Omental fat pad (tissue), 4 donors: ENCODE measurements around the gene NFIB. TPM values are rescaled to one million over a fixed set of nuclear protein-coding genes. Genes with fewer than 3 reads are reported as not detected.

Experiments
- ATAC-seq: fragments of 150-250 bp; one replicate; pipeline ENCODE4 v1.9.1; 2016; ENCODE audit warnings: mild to moderate bottlenecking, moderate library complexity; ENCODE audit not compliant: low FRiP score
- DNase-seq: peaks from one replicate; pipeline ENCODE4 v3.0.0-alpha.2; 2019; ENCODE audit warnings: low spot score
- CTCF ChIP-seq, 3 donors: fragments of 450-650 bp; IDR thresholded peaks; one replicate each; pipeline ENCODE4 v1.5.1; 2016 to 2017; ENCODE audit warnings: antibody characterized with exemption in 3 of 3, mild to moderate bottlenecking in 3 of 3, moderate library complexity in 2 of 3
- total RNA-seq, 4 donors: library from RNA; depleted of rRNA; stranded (reverse); fragments of >200 nt; gene quantifications; one replicate each; pipeline ENCODE4 v1.1.0, GENCODE V29; 2016

Gene NFIB
- total RNA-seq, 4 donors from 2014 or later = 55.1 to 265 (median 106) TPM

DNA sequence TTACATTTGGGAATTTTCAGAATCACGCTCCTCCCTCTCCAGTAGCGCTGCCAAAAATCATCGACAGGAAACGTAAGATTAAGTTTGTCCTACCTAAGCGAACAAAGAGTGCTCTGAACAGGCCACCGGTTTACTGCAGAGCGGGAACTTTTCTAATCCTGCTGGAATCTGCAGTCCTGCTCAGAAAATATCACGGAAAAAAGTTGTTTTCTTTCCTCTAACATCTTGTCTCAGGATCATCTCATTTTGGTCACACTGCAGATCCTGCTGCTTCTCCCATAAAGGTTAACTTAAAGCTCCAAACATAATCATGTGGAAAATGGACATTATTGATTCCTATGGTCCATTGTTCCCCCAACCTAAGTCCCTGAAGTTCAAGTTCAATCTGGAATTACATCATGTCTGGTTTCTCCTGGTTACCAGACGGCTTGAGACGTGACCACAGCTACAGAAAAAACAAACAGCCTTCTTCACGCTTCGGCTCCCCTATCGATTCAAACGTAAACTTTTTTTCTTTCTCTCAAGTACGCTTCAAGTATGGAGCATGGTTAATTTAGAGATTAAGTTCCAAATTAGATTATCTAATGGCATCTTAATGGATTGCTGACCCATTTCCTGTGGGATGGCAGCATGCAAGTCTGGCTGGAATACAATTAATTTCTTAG is 217.6 kb downstream of the NFIB start:
- no peak for TF ChIP-seq CTCF (IDR thresholded peaks at IDR 0.05)
- DNase-seq = no peak
- ATAC-seq = peak; percentile 34

- no peak for DNase-seq
- no peak for TF ChIP-seq CTCF (IDR thresholded peaks at IDR 0.05)
- no peak for ATAC-seq
Observed at GRCh38 chr9:14095277-14095676, 218.7 kb downstream of the NFIB start.

DNA sequence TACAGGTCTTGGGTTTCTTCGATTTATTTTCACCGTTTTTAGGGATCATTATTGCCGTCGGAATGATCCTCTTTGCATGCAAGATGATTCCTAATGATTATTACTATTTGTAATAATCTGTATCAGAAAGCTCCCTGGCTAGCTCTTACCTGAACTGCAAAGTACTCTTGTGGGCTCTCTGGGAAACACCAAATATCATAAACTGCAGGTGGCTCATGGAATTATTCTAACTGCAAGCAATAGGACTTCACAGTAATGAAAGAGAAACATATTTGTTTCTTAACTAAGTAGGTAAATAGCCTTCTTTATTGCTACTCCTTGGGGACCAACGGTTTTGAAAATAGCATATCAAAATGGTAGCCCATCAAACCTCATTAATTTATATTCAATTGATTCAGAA is 219.4 kb downstream of the NFIB start:
- no peak for ATAC-seq
- TF ChIP-seq CTCF (IDR thresholded peaks at IDR 0.05) = no peak

GRCh38 chr9:14092344-14092743 is 221.6 kb downstream of the NFIB start:
- DNase-seq (no peak), ATAC-seq (no peak)
- no peak for TF ChIP-seq CTCF (IDR thresholded peaks at IDR 0.05)

More for the DNA sequence above, 219.4 kb downstream of the NFIB start:
- DNase-seq = no peak

DNA sequence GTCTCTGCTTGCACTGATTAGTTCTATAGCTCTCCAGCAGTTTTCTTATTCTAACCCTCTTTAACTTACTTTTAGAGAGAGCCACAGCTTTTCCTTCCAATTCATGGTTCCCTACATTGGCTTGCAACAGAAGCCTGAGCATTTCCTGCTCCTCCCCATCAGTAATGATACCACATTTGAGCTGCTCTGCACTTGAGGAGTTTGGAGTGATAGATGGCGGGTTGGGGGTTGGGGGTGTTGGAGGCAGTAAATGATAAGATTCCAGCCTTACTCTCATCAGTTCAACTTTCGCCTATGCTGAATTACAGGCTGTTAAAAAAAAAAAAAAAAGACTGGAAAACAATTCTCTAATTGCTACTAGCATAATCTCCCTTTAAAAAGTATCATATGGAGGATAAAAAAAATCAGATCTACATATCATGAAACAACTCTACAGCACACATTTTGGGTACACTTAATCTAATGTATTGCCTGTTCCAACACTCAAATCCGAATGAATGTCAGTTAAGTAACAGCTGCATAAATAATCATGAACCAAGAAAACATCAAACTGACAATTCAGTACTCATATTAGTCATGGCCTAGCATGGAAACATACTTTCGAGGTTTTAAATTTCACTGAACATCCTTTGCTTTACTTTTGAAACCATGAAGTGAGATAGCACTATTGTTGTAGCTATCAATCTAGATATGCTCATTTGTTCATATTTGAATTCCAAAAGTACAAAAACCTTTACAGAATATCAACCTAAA is 224.7 kb downstream of the NFIB start:
- no peak for TF ChIP-seq CTCF (IDR thresholded peaks at IDR 0.05)
- ATAC-seq = no peak
- DNase-seq = no peak

DNA sequence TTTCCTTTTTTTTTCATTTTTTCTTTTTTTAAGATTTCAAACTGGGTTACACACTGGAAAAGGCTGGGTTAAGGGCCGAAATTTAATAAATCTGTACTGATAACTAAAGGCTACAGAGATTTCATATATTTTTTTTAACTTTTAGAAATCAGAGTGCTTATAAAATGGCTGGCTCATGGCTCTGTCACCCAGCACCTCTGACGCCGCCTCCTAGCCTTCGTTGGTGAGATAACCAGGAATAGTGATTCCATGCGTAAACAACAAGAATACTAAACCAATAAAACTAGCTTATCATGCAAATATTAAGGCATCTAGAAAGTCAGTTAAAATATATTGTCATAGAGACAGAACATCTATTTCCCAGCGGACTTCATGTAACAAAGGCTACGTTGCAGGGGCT is 226.4 kb downstream of the NFIB start:
- DNase-seq (no peak), ATAC-seq (no peak)
- no peak for TF ChIP-seq CTCF (IDR thresholded peaks at IDR 0.05)

DNA sequence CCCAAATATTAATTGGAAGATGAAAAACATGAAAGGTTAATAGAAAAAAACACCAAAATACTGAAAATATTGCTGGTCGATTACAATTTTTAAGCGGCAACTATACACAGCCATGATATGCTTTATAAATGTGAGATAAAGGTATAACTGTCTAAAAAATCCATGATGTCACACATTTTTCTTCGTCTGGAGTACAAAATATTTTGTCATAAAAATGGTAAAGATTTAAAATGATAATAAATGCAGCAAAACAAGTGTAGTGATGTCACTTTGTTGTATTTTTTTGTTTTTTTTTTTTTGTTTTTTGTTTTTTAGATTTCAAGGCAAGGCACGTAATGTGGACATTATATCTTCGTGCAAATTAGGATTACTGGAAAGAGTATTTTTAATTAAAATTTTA is 227.4 kb downstream of the NFIB start:
- no peak for TF ChIP-seq CTCF (IDR thresholded peaks at IDR 0.05)
- no peak for DNase-seq
- no peak for ATAC-seq
